Superior temporal gyrus (tissue), 1 donor: ENCODE results near the gene STXBP3.
A peak's percentile ranks its signal among the peaks of the same experiment; 100 is the strongest.
"Not testable (repeated sequence)": the region's sequence is repeated elsewhere in the genome, so short reads cannot be mapped to it uniquely, and the experiment has no call there.

Experiments
- DNase-seq: peaks from one replicate; pipeline ENCODE4 v3.0.0-alpha.2; 2016; ENCODE audit errors: extremely low spot score

Gene STXBP3

GRCh38 chr1:108746382-108747170 is at the start of gene STXBP3:
Gene STXBP3 (plus strand): TSS chr1:108746674. CDS start chr1:108746738, 64 bp downstream.
- peak; percentile 99 for DNase-seq

- DNase-seq, result no peak
These were observed 46.8 kb upstream of the STXBP3 start for GRCh38 chr1:108699375-108700332.

- DNase-seq, result no peak
These were observed 45.2 kb upstream of the STXBP3 start for GRCh38 chr1:108701176-108701849.

GRCh38 chr1:108702109-108702508 is 44.4 kb upstream of the STXBP3 start:
- not testable (repeated sequence) for DNase-seq

GRCh38 chr1:108703939-108704338 is 42.5 kb upstream of the STXBP3 start:
- DNase-seq, result no peak

- no peak for DNase-seq
These were observed 42.0 kb upstream of the STXBP3 start for GRCh38 chr1:108704496-108704895.

- no peak for DNase-seq
These were observed 39.8 kb upstream of the STXBP3 start for GRCh38 chr1:108706643-108707042.

GRCh38 chr1:108708691-108709660 is 37.5 kb upstream of the STXBP3 start:
- DNase-seq, result no peak

- no peak for DNase-seq
These were observed 33.8 kb upstream of the STXBP3 start, which contains the start of gene FNDC7 for GRCh38 chr1:108712606-108713150. Gene FNDC7 (plus strand): TSS chr1:108712908. CDS start chr1:108712934, 26 bp downstream.

GRCh38 chr1:108715932-108716331 is 30.5 kb upstream of the STXBP3 start:
- no peak for DNase-seq

- DNase-seq, result no peak
These were observed 29.8 kb upstream of the STXBP3 start for GRCh38 chr1:108716437-108717230.

- DNase-seq, result peak; percentile 78
These were observed 28.6 kb upstream of the STXBP3 start for GRCh38 chr1:108717774-108718316.

GRCh38 chr1:108718927-108719655 is 27.4 kb upstream of the STXBP3 start:
- DNase-seq, result peak; percentile 52

- no peak for DNase-seq
These were observed 26.6 kb upstream of the STXBP3 start for GRCh38 chr1:108719656-108720435.

- DNase-seq, result peak; percentile 59
These were observed 24.2 kb upstream of the STXBP3 start for GRCh38 chr1:108722292-108722691.

- no peak for DNase-seq
These were observed 20.6 kb upstream of the STXBP3 start for GRCh38 chr1:108725906-108726305.

GRCh38 chr1:108728327-108728923 is 18.0 kb upstream of the STXBP3 start:
- DNase-seq, result no peak
